Hematopoietic multipotent progenitor cell treated with erythropoietin and hydrocortisone succinate and interleukin-3 and kit ligand, for 4 days (in vitro differentiated cells): ENCODE results near the gene RCAN1.
"Not testable (repeated sequence)": the region's sequence is repeated elsewhere in the genome, so short reads cannot be mapped to it uniquely, and the experiment has no call there.

ENCODE experiments used
- DNase-seq: peaks from one replicate; pipeline ENCODE4 v3.0.0-alpha.2; 2015

Gene RCAN1

DNA sequence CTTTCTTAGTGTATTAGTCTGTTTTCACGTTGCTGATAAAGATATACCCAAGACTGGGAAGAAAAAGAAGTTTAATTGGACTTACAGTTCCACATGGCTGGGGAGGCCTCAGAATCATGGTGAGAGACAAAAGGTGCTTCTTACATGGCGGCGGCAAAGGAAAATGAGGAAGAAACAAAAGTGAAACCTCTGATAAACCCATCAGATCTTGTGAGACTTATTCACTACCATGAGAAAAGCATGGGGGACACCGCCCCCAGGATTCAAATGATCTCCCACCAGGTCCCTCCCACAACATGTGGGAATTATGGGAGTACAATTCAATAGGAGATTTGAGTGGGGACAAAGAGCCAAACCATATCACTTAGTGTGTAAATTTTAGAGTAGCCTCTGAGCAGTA is 46.1 kb downstream of the RCAN1 start:
- DNase-seq, result peak; percentile 8

DNA sequence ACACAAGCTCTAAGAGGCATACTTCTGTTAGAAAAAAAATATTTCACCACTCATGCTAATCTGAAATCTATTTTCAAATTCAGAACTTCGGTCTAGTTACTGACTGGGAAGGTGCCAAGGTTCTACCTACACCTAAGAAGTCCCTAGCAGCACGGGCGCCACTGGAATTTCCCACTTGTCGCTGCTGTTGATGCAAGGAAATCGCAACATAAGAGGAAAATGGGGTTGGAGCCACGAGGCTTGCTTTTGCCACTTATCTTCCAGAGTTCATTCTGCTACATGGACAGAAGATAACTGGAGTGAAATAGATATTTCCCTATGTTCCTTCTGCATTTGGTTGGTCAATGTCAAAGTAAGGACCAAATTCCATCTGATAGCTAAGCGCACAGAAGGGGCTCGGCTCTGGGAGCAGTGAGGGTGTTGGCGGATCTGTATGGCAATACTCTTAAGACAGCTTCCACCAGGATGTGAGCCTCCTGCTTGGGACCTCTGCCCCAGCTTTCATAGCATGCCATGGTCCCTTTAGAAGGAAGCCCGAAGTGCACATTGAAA is 47.2 kb downstream of the RCAN1 start:
- no peak for DNase-seq

DNA sequence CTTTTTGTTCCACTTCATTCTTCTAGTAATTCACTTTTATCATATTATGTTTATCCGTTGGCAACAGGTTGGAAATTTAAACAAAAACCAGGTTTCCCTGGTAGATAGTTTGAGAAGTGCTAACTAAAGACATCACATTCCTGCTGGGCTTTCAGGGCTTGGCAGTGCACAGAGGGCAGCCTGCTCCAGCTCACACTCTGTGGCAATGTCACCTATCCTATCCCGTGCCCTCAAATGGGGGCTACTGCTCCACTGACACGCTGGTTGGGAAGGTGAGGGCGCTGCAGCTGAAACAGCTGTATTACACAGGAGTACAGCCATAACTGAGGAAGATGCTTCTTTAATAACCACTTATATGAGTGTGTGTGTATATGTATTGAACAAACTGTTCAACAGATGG is 49.7 kb downstream of the RCAN1 start:
- no peak for DNase-seq

DNA sequence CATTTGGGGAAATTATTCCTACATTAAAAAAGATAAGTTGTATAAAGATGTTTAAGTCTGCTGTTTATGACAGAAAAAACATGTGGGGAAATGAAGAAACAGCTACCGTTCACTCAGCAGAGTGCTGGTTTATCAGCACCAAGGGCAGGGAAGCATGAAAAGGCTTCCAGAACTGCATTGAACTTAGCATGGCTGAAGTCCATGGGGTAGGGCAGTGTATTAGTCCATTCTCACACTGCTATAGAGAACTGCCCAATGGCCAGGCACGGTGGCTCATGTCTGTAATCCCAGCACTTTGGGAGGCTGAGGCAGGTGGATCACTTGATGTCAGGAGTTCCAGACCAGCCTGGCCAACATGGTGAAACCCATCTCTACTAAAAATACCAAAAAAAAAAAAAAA is 51.5 kb downstream of the RCAN1 start:
- not testable (repeated sequence) for DNase-seq

DNA sequence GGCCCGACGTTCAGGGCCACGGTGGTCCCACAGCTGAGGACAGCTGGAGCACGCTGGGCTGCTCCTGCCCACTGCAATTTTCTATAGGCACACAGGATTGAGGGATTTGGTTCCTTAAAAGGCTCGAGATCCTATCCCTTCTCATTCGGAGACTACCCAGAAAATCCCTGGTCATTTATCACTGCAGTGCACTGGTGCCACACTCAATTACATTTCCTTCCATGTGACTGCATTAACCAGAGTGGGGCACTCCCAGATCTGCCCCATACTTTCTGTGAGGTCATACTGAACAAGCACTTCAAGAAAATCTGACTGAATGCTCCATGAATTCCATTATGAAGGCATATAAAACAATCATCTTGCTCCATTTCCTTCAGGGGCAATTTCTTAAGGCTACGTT is 53.1 kb downstream of the RCAN1 start:
- no peak for DNase-seq

DNA sequence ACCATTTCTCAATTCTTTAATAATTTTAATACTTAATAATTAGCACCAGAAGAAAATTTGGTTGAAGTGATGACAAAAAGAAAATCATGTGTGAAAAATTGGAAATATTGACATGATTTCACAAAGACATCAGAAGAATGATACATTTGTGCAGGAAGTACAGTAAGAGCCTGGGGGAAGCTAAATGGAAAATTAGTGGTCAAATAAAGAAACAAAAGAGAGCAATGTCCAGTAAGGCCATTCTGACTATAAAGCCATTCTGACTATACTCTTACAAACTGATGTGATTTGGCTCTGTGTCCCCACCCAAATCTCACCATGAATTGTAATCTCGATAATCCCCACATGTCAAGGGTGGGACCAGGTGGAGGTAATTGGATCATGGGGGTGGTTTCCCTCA is 54.3 kb downstream of the RCAN1 start:
- no peak for DNase-seq

DNA sequence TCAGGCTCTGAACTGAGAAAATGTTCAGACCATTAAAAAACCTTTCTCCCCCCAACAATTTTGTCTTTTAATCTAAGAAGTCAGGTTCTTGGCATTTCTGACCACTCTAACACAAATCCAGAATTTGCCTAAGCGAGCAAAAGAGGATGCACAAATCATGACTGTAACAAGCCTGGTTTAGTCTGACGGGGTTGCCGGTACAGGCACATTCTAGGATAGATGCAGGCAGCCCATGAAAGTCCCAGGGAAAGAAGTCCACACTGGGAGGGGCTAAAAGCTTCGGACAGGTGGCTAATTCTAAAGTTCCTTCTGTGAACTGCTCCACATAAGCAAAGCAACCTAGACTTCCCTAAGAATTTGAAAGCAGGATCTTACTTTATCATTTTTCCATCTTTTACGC is 54.9 kb downstream of the RCAN1 start:
- no peak for DNase-seq

DNA sequence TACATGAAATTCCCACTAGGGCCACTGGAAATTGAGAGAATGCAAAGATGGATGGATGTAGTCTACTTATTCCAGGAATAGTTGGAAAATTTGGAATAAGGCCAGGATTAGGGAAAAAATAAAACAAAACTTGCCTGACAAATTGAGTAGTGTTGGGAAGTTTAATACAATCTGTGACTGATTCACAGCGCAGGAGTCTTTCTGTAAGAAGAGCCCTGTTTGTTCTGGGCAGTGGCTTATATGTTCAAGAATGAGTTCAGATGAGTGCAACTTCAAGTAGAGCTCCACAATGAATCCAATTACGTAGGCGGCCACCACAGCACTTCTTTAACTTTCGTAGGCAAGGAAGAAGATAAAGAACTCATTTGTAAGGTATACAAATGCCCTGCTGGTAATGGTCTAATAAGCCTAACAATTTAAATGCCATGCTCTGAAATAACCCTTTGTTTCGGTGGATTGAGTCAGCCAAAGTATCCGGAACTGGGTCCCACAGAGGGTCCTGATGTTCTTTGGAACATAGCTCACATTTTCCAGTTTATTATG is 55.8 kb downstream of the RCAN1 start:
- no peak for DNase-seq

DNA sequence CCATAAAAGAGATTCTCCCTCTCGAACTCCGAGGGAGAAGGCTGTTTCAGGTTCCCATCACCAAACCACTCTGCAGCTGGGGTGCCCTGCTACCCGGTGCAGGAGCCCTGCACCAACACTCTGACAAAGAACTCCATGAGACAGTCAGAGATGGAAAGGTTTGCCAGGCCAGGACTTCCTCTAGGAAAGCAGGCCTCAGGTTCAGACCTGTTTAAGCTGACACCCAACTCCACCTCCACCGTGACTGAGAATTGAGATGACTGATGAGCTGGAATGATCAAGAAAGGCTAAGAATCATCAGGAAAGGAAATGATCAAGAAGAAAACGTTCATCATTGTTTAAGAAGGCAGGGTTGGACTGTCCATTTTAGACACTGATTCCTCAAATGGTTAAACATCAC is 56.7 kb downstream of the RCAN1 start:
- DNase-seq, result no peak

DNA sequence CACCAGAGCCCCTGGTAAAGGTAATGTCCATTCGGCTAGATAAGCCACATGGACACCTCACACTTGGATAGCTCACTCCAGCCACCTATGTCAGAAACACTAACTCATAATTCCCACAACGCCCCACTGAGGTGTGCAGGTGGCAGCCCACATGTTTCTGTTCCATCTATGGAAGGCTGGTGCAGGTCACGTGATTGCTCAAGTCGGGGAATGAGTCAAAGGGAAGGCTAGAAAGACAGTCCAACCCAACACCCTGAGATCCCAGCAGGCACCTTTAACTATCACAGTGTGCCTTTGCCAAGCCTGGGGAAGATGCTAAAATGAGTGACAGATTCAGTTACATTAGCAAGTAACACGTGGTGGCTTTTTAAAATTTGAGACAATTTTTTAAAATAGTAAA is 57.7 kb downstream of the RCAN1 start:
- DNase-seq, result no peak

DNA sequence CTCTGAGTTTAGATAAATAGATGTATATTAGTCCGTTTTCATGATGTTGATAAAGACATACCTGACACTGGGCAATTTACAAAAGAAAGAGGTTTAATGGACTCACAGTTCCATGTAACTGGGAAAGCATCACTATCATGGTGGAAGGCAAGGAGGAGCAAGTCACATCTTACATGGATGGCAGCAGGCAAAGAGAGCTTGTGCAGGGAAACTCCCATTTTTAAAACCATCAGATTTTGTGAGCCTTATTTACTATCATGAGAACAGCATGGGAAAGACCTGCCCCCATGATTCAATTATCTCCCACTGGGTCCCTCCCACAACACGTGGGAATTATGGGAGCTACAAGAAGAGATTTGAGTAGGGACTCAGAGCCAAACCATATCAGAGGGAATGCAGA is 60.2 kb downstream of the RCAN1 start:
- DNase-seq, result not testable (repeated sequence)

DNA sequence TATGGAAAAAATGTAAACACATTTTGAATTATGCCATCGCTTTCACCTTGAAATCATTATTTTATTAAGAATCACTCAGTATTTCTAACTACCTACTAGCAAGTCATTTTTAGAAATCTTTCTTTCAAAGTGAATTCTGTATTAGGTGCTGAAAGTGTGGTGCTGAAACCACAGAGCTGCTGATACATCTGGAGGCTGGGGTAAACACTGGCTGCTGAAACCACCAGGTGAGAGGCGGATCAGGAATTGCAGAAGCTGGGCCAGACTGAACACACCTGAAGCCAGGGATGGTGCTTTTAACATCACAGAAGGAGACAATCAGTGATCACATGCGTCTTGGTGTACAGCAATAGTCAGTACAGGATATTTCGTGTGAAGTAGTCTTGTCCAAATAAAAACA is 60.7 kb downstream of the RCAN1 start:
- no peak for DNase-seq

DNA sequence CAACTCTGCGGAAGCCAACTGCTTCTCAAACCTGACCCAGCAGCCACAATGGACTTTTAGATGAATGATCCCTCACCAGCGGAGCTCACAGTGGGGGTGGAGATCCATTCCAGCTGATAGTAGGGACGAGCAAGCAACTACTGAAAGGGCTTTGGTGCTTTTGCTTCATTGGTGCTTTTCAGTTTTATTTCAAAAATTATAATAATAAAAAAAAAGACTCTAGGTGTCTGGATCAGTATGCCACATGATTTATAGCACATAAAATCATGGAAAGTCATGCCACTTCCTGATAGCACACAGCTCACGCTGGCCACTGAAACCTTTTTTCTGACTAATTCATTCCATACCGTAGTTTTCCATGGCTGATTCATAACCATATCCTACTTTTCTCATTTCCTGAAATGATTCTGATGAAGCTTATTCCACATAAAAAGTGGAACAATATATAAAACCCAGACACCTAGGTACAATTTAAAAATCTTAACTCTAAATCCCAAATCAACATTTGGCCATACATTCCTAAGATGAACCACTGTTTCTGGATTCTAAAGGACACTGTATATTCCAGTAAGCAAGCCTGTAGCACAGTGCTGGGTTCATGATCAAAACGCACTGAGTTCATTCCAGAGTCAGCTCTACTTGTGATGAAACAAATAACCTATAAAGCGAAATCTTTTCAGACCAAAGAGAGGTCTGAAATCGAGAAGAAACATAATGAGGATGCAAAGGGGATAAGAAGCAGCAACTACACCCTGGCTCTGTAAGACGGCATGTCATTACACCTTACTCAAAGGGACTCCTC is 61.6 kb downstream of the RCAN1 start:
- no peak for DNase-seq

DNA sequence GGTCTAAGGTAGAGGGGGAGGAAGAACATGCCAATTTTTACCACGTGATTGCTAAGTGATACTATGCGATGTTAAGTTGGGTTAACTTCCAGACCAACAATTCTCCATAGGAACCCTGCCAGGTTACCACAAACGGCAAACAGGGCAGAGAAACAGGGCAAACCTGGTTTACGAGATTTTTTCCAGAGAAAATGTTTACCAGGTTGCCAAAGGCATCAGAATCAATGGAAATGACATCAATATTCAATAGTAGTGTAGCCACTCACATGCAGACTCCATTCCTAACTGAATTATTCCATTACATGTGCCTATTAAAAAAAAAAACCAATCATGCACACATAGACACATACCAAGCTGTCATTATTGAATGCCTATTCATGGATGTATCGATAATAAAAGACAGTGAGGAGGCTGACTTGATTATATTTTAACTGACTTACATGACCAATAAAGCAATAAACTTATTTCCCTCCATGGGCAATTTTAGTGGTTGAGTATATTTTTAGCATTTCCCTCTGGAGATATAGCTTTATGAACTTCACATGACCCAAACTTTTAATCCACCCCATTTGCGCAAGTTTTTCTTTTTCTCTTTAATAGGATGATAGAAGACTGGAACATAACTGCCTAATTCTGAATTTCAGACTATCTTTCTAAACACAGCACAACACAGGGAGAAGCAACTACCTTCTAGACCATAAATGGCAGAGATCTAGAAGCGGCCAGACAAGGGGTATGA is 62.4 kb downstream of the RCAN1 start:
- DNase-seq, result no peak

DNA sequence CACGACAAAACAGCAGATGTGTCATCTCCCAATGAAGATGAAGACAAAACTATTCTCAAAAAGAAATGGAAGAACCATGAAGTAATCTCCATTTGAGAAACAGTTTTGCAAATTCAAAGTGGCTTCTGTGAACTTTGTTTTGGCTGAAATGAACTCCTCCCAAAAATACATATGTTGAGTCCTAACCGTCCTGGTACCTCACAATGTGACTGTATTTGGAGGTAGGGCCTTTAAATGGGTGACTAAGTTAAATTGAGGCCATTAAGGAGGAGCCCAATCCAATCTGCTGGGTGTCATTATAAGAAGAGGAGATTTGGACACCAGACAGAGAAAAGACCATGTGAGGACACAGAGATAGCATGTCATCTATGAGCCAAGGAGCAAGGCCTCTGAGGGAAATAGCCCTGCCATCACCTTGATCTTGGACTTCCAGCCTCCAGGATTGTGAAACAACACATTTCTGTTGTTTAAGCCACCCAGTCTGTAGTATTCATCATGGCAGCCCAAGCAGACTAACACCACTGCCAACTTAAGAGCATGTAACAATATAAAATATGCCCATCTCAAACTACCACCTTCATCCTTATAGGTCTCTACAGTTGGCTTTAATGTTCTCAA is 64.6 kb downstream of the RCAN1 start:
- no peak for DNase-seq

DNA sequence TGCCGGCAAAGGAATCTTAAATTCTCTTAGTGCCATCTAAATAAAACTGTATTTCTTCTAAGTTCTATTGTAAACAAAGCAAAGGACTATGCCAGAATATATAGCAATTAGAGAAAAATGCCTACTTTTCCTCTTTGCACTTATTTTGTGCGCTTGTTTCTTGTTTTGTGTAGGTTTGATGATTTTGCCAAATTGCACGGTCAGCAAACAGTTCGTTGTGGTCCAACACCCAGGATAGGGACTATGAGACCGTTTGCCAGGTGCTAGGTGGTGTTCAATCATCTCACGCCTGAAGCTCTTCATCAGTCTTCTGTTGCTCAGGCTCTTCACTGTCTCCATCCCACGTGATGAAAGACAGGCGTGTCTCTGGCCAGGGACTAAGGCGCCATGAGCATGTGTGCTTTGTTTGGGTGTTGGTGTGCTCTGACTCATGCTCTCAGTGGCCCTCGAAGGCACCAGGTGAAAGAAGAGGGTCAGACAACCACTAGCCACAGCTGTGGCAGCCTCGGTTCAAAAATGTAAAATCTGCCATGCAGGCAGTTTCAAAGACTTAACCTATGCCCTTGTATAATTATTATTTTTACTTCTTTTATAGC is 66.0 kb downstream of the RCAN1 start:
- DNase-seq, result no peak

DNA sequence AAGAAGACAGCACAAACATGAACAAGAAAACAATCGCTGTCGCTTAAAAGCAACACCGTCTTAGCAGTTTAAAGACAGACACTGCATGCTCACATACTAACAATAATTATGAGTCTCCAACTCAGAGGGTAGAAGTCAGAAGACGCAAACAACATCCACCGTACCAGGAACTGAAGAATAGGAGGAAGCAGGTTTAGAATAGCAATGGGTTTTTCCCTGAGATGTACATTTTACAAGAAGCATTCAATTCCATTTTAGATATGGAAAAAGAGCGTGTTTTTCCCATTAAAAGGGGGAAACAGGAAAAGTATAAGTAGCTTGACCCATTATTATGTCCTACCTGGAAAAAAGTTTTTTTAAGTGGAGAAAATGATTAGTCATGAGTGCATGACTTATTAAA is 68.4 kb downstream of the RCAN1 start:
- no peak for DNase-seq

DNA sequence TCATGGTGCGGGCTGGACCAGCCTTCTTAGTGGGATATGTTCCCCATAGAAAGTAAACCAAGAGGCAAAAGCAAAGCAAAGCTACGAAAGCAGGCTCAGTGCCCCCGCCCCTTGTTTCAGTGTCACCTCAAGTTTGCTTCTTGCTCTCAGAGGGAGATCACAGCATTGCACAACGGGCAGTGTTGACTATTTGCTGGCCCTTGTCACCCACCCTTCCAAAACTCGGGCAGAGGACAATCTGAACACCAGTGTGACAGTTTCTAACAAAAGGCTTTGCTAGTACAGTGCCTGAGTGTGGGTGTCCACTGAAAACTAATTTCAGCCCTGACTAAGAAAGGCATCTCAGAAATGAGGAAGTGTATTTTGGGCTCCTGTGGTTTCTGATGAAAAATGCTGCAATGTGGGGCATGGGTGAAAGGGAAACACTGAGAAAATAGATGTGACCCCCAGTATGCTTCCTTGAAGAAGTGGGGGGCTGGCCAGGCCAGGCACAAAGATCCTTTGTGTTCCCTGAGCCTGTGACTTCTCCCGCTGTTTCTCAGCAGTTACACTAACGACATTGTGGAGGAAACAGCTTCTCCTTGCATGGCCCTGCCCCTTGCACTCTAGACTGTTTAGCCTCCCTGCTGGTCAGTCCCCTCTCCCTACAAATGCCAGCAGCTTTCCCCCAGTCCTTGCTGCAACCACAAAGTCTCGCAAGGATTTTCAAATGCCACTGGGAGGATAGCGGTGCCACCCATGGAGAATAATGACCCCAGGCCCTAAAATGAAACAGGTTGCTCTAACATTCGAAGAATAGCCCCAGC is 69.6 kb downstream of the RCAN1 start:
- peak; percentile 86 for DNase-seq

DNA sequence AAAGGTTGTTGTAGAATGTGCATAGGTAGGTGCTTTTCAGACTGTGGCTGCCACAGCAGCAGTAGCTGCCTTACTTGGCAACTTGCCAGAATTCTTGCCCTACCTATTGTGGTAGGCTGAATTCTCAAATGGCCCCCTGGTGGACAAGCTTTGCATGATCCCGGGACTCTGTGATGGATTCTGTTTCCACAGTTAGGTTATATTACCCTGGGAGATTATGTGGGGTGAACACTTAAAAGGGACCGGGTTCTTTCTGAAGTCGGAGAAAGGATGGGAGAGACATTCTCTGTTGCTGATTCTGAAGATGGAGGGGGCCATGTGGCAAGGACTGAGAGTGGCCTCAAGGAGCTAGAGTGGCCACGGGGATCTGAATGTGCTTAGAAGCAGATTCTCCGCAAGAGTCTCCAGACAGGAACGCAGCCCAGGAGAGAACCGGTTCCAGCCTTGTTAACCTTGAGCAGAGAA is 70.8 kb downstream of the RCAN1 start:
- peak; percentile 83 for DNase-seq

DNA sequence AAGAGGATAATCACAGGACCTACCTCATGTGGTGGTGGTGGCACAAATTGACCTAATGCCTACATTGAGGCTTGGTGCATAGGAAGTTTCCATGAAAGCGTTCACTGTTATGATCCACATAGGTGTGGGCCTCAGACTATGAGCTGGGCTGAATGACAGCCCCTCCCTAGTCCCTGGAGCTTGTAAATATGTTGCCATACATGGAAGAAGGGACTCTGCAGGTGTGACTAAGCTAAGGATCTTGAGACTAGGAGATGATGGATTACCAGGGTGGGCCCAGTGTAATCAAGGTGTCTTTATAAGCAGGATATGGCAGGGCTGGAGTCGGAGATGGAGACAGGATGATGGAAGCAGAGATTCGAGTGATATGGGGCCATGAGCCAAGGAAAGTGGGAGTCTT is 71.9 kb downstream of the RCAN1 start:
- no peak for DNase-seq

DNA sequence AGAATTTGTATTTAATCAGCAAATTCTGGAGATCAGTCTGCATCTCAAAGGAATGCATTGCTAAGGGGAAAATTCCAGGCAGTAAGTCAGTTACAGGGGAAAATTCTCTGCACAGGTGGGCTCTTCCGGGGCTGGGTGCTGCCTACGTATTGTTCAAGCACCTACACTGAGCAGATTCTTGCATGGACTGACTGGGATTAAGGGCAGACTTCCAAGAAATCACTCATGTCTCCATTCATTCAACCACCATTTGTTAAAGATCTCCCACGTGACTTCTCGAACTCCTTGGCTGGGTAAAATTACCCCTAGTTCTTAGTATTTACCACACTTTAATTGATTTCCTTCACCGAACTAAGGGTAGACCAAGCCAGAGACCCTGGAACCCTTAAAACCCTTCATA is 74.7 kb downstream of the RCAN1 start:
- DNase-seq, result no peak

DNA sequence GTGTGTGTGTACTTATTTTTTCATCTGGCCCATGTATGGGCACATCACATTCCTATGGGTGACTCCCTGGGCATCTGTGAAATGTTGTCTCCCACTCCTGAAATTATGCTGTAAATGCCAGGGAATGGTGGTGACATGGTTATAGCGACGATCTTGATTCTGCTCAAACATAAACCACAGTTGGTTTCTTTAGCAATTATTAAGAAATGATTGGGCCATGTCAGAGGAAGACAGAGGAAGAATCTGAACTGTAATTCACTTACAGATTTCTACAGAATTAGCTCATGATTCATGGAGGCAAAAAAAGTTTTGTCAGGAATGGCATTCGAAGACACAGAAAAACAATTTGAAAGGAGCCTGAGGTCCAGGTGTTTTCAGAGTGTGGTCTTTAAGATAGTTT is 77.1 kb downstream of the RCAN1 start:
- no peak for DNase-seq
